ENCODE results near the gene SUSD2. TPM values are rescaled to one million over a fixed set of nuclear protein-coding genes. Genes with fewer than 3 reads are reported as not detected.
A peak's percentile ranks its signal among the peaks of the same experiment; 100 is the strongest.
"Not testable (repeated sequence)": the region's sequence is repeated elsewhere in the genome, so short reads cannot be mapped to it uniquely, and the experiment has no call there.

Gene SUSD2
- total and polyA plus RNA-seq, 2 experiments from 2014 or later: 9.7 to 10.8 TPM

GRCh38 chr22:24205438-24206195 lies 24.3 kb downstream of the SUSD2 start:
- Histone ChIP-seq H3K27ac (no peak overlapping the region), H4K20me1 (ENCODE audit: insufficient read depth, poor library complexity, severe bottlenecking) (no peaks in the 10 kb centered on the region), H3K27me3 (no peaks in the 10 kb centered on the region), H3K4me2 (no peak overlapping the region), H2AFZ (no peak overlapping the region), H3K9me3 (ENCODE audit: low read depth) (no peaks in the 10 kb centered on the region), H3K4me1 (ENCODE audit: insufficient read depth) (peaks cover 5% of the 10 kb centered on the region), H3K9me2 (replicated peaks; ENCODE audit: insufficient read depth) (no peaks in the 10 kb centered on the region), H3K79me2 (no peaks in the 10 kb centered on the region), H3K36me3 (replicated peaks; ENCODE audit: insufficient read depth, low read depth) (no peaks in the 10 kb centered on the region), H3K4me3 (no peak overlapping the region)
- DNase-seq (ENCODE audit: low spot score): no peak
- TF ChIP-seq EZH2 (IDR thresholded peaks at IDR 0.05; ENCODE audit: borderline replicate concordance) (no peak), CTCF (IDR thresholded peaks at IDR 0.05; ENCODE audit: poor library complexity) (no peak), EZH2phosphoT487 (IDR thresholded peaks at IDR 0.05; ENCODE audit: low read depth, severe bottlenecking, unreplicated experiment) (no peak)
- 89% methylated on average over 8 of the region's 8 CpGs for WGBS (ENCODE audit: low lambda C conversion rate, missing lambda C conversion rate)

GRCh38 chr22:24206460-24207263 lies 25.4 kb downstream of the SUSD2 start:
- not testable (repeated sequence) for H3K4me2 ChIP-seq; H3K79me2 ChIP-seq; H3K27me3 ChIP-seq; H3K9me3 ChIP-seq (ENCODE audit: low read depth); H4K20me1 ChIP-seq (ENCODE audit: insufficient read depth, poor library complexity, severe bottlenecking); H3K9me2 ChIP-seq (replicated peaks; ENCODE audit: insufficient read depth); DNase-seq (ENCODE audit: low spot score); H3K4me3 ChIP-seq; H3K4me1 ChIP-seq (ENCODE audit: insufficient read depth); H2AFZ ChIP-seq; H3K36me3 ChIP-seq (replicated peaks; ENCODE audit: insufficient read depth, low read depth)
- peak overlapping the region; percentile 73 for H3K27ac ChIP-seq
- 74% methylated on average over 15 of the region's 15 CpGs for WGBS (ENCODE audit: low lambda C conversion rate, missing lambda C conversion rate)

GRCh38 chr22:24207264-24208011 lies 26.2 kb downstream of the SUSD2 start:
- Histone ChIP-seq H2AFZ (no peak overlapping the region), H3K4me2 (peak overlapping the region; percentile 6)
- 73% methylated on average over 8 of the region's 8 CpGs for WGBS (ENCODE audit: low lambda C conversion rate, missing lambda C conversion rate)

More at GRCh38 chr22:24207264-24208011, 26.2 kb downstream of the SUSD2 start:
- Histone ChIP-seq H3K36me3 (replicated peaks; ENCODE audit: insufficient read depth, low read depth) (no peaks in the 10 kb centered on the region), H3K9me3 (ENCODE audit: low read depth) (no peaks in the 10 kb centered on the region), H4K20me1 (ENCODE audit: insufficient read depth, poor library complexity, severe bottlenecking) (no peaks in the 10 kb centered on the region), H3K27me3 (no peaks in the 10 kb centered on the region), H3K4me1 (ENCODE audit: insufficient read depth) (peaks cover 5% of the 10 kb centered on the region), H3K4me3 (no peak overlapping the region), H3K9me2 (replicated peaks; ENCODE audit: insufficient read depth) (no peaks in the 10 kb centered on the region), H3K79me2 (no peaks in the 10 kb centered on the region), H3K27ac (peak overlapping the region; percentile 73)
- DNase-seq (ENCODE audit: low spot score): no peak
- TF ChIP-seq CTCF (IDR thresholded peaks at IDR 0.05; ENCODE audit: poor library complexity) (no peak), EZH2phosphoT487 (IDR thresholded peaks at IDR 0.05; ENCODE audit: low read depth, severe bottlenecking, unreplicated experiment) (no peak), EZH2 (IDR thresholded peaks at IDR 0.05; ENCODE audit: borderline replicate concordance) (no peak)
